GM18499 (cell line): ENCODE data around the gene SFXN4.
A peak's percentile ranks its signal among the peaks of the same experiment; 100 is the strongest.
"Not testable (repeated sequence)": the region's sequence is repeated elsewhere in the genome, so short reads cannot be mapped to it uniquely, and the experiment has no call there.

ENCODE experiments used
- ATAC-seq: cut with Tn5 transposase; IDR thresholded peaks from one replicate; pipeline ENCODE4 v1.9.1; 2021; ENCODE audit warnings: moderate number of reproducible peaks; ENCODE audit not compliant: insufficient read depth, unreplicated experiment

Gene SFXN4

DNA sequence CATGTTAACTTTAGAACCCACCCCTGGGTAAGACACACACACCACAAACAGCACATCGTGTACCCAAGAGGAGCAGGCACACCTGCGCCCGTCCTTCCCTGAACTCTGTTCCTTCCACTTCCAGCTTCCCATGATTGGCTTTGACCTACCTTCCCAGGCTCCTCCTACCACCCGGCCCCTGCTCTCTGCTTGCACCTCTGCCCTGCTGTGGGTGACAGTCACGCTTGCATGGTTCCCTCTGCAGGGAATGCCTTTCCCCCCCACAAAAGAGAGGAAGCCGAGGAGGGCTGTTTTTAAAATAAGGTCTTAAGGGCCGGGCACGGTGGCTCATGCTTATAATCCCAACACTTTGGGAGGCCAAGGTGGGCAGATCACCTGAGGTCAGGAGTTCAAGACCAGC lies 16.4 kb downstream of the SFXN4 start:
- ATAC-seq: no peak

- no peak for ATAC-seq
These were observed 21.9 kb downstream of the SFXN4 start for GRCh38 chr10:119143657-119144056.

DNA sequence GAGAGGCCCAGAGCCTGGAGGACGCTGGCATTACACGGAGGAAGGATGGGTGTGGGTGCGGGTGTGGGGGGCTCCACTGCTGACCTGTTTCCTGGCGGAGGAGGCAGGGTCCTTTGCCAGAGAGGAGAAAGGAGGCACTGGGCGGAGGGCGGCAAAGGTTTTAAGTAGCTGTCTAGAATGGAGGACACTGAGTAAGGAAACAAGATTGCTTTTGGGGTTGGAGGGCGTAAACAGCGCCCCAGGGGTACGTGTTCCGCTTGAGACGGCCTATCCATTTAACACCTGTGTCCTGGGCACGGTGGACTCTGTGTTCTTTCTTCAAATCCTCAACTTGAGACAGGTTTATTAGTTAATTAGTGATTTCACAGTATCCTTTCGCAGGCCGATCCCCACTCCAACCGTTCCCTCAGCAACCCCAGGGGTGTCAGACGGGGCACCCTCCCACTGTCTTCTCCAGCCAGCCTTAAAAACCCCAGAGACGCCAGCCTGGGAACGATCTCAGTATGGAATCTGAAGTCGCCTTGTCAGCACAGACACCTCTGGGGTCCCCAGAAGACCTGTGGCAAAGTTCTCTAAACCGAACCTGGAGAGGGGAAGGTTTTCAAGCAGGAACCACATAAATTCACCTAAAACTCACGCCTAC lies 24.8 kb downstream of the SFXN4 start:
- no peak for ATAC-seq

GRCh38 chr10:119139464-119140067 lies 25.9 kb downstream of the SFXN4 start:
- ATAC-seq: no peak

DNA sequence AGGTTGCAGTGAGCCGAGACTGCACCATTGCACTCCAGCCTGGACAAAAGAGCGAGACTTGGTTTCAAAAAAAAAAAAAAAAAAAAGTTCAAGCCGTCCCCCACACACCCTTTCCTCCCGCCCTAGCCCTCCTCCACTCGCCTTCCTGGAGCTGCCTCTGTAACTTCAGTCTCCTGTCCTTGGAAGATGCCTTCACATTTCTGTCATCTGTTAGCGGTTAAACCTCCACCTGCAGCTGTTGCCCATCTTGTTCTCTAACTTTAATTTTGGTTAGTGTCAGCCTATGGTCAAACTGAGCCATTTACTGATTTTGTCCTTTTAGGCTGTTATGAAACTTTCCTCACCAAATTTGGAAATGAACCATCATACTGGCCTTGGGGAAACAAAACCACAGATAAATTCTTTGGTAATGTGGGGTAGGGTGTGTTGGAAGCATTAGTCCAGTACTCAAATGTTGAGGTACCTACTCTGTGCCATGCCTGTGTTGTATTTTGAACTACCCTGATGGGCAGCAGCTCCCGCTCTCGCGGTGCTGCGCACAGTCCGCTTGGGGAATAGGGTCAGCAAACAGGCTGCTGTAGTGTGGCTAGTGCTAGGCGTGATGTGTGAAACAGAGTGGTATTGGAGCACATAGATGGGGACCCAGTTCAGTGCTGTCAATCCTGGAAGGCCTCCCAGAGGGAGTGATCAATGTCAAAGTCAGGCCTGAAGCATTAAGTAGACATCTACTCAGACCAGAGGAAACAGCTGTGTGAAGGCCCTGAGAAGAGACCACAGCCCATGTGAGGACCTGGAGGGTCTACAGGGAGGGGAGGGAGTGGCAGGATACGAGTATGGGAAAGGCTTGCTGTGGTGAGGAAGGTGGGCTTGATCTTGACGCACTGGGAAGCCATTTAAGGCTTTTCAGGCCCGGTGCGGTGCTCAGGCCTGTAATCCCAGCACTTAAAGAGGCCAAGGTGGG lies 26.9 kb downstream of the SFXN4 start:
- ATAC-seq: no peak

DNA sequence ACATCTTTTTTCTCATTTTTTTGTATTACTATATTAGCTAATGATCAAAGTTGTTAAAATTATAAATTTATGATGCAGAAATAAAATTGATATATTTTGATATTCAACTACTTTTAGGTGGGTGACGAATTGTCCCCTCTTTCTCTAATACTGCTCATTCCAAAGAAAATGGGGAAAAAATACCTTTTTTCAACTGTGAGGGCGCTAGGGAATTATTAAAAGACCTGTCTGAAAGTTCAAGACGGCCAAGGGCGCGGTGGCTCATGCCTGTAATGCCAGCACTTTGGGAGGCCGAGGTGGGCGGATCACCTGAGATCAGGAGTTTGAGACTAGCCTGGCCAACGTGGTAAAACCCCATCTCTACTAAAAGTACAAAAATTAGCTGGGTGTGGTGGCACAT lies 27.6 kb downstream of the SFXN4 start:
- not testable (repeated sequence) for ATAC-seq

GRCh38 chr10:119136084-119136483 lies 29.4 kb downstream of the SFXN4 start:
- no peak for ATAC-seq

DNA sequence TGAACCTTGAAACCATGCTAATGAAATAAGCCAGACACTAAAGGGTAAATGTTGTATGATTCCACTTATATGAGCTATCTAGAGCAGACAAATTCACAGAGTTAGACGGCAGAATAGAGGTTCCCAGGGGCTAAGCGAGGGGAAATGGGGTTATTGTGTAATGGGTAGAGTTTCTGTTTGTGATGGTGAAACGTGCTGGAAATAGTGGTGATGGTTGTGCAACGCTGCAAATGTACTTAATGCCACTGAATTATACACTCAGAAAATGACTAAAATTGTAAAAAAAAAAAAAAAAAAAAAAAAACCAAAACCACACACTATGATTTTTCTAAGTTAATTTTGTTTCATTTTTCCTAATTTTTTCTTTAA lies 30.0 kb downstream of the SFXN4 start:
- ATAC-seq: no peak

DNA sequence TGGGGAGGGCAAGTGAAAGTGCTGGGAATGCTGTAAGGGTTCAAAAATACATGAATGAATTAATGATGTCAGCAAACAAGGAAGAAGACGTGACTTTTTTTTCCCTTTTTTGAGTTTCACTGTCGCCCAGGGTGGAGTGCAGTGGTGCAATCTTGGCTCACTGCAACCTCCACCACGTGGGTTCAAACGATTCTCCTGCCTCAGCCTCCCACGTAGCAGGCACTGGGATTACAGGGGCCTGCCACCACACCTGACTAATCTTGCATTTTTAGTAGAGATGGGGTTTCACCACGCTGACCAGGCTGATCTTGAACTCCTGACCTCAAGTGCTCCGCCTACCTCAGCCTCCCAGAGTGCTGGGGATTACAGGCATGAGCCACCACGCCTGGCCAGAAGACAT lies 31.6 kb downstream of the SFXN4 start:
- no peak for ATAC-seq

- ATAC-seq: no peak
These were observed 32.8 kb downstream of the SFXN4 start for GRCh38 chr10:119132521-119133345.

- no peak for ATAC-seq
These were observed 33.8 kb downstream of the SFXN4 start for GRCh38 chr10:119131512-119132240.

DNA sequence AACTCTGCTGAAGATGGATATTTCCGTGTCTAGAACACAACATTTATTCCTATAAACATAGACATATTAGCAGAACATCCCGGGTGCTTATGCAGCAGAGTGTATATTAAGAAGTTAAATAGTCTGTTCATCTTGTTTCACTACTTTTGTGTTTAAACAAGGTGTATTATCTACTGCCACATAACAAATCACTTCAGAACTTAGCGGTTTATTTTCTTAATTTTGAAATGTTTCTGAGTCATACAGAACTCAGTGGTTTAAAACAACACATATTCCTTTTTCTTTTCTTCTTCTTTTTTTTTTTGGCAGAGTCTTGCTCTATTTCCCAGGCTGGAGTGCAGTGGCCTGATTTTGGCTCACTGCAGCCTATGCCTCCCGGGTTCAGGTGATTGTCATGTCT lies 35.8 kb downstream of the SFXN4 start:
- no peak for ATAC-seq

GRCh38 chr10:119125942-119126341 lies 39.6 kb downstream of the SFXN4 start:
- no peak for ATAC-seq

- no peak for ATAC-seq
These were observed 44.6 kb downstream of the SFXN4 start for GRCh38 chr10:119120875-119121274.

DNA sequence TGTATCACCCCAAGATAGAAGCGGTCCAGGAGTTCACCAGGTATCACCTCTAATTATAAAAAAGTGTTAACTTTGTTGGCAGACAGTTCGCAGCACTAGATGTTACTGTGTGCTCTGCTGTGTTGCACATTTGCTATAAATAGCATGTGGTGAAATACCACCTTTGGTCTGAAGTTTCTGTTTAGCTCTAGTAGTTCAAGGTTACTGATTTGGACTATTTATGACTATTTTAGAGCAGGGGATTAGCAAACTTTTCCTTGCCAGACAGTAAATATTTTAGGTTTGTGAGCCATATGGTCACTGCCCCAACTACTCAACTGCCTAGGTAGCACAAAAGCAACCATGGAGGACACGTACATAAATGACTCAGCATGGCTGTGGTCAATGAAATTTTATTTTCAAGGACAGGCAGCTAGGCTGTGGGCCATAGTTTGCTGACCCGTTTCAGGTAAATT lies 45.1 kb downstream of the SFXN4 start:
- peak; percentile 88 for ATAC-seq

DNA sequence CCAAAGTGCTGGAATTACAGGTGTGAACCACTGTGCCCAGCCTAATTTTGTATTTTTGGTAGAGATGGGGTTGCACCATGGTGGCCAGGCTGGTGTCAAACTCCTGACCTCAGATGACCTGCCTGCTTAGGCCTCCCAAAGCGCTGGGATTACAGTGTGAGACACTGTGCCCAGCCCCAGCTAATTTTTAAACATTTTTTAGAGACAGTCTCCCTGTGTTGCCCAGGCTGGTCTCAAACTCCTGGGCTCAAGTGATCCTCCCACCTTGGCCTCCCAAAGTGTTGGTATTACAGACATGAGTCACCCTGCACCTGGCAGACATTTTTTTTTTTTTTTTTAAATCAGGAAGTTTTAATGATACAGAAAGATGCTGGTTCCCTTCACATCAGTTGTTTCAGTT lies 46.1 kb downstream of the SFXN4 start:
- no peak for ATAC-seq

- ATAC-seq: no peak
These were observed 47.3 kb downstream of the SFXN4 start for GRCh38 chr10:119118231-119118630.

DNA sequence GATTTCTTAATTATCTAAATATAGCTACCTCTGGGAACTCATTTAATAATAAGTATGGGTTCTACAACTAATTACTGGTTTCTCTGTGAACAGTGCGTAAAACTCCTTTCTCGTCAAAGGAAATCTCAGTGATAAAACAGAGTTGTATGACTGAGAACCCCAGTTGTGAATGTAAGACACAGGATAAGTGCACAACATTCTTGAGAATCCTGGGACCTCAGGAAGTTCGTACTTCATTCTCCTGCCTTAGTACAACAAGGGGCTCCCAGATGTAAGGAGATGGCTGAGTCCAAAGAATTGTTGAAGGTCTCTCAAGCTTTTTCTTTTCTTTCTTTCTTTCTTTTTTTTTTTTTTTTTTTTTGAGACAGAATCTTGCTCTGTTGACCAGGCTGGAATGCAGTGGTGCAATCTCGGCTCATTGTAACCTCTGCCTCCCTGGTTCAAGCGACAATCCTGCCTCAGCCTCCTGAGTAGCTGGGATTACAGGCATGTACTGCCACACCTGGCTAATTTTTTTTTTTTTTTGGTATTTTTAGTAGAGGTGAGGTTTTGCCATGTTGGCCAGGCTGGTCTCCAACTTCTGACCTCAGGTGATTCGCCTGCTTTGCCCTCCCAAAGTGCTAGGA lies 49.1 kb downstream of the SFXN4 start:
- ATAC-seq: no peak

GRCh38 chr10:119115926-119116325 lies 49.6 kb downstream of the SFXN4 start:
- ATAC-seq: no peak
